ENCODE data around the gene SEMA3B.

Gene SEMA3B

GRCh38 chr3:50243543-50243895, 25.4 kb upstream of the SEMA3B start:
- TF ChIP-seq ZNF121 (tag by site-specific recombination; IDR thresholded peaks at IDR 0.05) (no peak), GFI1B (tag by site-specific recombination; IDR thresholded peaks at IDR 0.05) (no peak), ZNF366 (tag by site-specific recombination; conservative IDR thresholded peaks at IDR 0.05) (no peak), ZEB2 (tag by site-specific recombination; IDR thresholded peaks at IDR 0.05) (no peak), ZNF830 (tag by site-specific recombination; IDR thresholded peaks at IDR 0.05; ENCODE audit: low read depth) (no peak), ZNF426 (tag by site-specific recombination; IDR thresholded peaks at IDR 0.05) (no peak), ZNF510 (tag by site-specific recombination; IDR thresholded peaks at IDR 0.05; ENCODE audit: insufficient replicate concordance) (no peak), ZNF169 (tag by site-specific recombination; IDR thresholded peaks at IDR 0.05) (no peak), ZNF677 (tag by site-specific recombination; IDR thresholded peaks at IDR 0.05) (no peak), ZNF16 (tag by site-specific recombination; IDR thresholded peaks at IDR 0.05; ENCODE audit: low read depth) (no peak), ZNF530 (tag by site-specific recombination; IDR thresholded peaks at IDR 0.05; ENCODE audit: low read depth) (no peak), ZNF391 (tag by site-specific recombination; IDR thresholded peaks at IDR 0.05; ENCODE audit: borderline replicate concordance, low read depth) (no peak), ZNF626 (tag by site-specific recombination; IDR thresholded peaks at IDR 0.05) (no peak), ZNF23 (tag by site-specific recombination; IDR thresholded peaks at IDR 0.05; ENCODE audit: borderline replicate concordance) (no peak)
- TF ChIP-seq, protein P1, sequence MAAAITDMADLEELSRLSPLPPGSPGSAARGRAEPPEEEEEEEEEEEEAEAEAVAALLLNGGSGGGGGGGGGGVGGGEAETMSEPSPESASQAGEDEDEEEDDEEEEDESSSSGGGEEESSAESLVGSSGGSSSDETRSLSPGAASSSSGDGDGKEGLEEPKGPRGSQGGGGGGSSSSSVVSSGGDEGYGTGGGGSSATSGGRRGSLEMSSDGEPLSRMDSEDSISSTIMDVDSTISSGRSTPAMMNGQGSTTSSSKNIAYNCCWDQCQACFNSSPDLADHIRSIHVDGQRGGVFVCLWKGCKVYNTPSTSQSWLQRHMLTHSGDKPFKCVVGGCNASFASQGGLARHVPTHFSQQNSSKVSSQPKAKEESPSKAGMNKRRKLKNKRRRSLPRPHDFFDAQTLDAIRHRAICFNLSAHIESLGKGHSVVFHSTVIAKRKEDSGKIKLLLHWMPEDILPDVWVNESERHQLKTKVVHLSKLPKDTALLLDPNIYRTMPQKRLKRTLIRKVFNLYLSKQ (tag by site-specific recombination; IDR thresholded peaks at IDR 0.05; ENCODE audit: borderline replicate concordance), result no peak
- TF ChIP-seq, protein P2, sequence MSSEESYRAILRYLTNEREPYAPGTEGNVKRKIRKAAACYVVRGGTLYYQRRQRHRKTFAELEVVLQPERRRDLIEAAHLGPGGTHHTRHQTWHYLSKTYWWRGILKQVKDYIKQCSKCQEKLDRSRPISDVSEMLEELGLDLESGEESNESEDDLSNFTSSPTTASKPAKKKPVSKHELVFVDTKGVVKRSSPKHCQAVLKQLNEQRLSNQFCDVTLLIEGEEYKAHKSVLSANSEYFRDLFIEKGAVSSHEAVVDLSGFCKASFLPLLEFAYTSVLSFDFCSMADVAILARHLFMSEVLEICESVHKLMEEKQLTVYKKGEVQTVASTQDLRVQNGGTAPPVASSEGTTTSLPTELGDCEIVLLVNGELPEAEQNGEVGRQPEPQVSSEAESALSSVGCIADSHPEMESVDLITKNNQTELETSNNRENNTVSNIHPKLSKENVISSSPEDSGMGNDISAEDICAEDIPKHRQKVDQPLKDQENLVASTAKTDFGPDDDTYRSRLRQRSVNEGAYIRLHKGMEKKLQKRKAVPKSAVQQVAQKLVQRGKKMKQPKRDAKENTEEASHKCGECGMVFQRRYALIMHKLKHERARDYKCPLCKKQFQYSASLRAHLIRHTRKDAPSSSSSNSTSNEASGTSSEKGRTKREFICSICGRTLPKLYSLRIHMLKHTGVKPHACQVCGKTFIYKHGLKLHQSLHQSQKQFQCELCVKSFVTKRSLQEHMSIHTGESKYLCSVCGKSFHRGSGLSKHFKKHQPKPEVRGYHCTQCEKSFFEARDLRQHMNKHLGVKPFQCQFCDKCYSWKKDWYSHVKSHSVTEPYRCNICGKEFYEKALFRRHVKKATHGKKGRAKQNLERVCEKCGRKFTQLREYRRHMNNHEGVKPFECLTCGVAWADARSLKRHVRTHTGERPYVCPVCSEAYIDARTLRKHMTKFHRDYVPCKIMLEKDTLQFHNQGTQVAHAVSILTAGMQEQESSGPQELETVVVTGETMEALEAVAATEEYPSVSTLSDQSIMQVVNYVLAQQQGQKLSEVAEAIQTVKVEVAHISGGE (tag by site-specific recombination; conservative IDR thresholded peaks at IDR 0.05; ENCODE audit: low read depth), result no peak
- TF ChIP-seq, protein P3, sequence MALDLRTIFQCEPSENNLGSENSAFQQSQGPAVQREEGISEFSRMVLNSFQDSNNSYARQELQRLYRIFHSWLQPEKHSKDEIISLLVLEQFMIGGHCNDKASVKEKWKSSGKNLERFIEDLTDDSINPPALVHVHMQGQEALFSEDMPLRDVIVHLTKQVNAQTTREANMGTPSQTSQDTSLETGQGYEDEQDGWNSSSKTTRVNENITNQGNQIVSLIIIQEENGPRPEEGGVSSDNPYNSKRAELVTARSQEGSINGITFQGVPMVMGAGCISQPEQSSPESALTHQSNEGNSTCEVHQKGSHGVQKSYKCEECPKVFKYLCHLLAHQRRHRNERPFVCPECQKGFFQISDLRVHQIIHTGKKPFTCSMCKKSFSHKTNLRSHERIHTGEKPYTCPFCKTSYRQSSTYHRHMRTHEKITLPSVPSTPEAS (tag by site-specific recombination; IDR thresholded peaks at IDR 0.05), result no peak
- TF ChIP-seq, protein P4, sequence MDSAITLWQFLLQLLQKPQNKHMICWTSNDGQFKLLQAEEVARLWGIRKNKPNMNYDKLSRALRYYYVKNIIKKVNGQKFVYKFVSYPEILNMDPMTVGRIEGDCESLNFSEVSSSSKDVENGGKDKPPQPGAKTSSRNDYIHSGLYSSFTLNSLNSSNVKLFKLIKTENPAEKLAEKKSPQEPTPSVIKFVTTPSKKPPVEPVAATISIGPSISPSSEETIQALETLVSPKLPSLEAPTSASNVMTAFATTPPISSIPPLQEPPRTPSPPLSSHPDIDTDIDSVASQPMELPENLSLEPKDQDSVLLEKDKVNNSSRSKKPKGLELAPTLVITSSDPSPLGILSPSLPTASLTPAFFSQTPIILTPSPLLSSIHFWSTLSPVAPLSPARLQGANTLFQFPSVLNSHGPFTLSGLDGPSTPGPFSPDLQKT (IDR thresholded peaks at IDR 0.05; ENCODE audit: borderline replicate concordance, low read depth, low read length), result no peak
- TF ChIP-seq, protein P5, sequence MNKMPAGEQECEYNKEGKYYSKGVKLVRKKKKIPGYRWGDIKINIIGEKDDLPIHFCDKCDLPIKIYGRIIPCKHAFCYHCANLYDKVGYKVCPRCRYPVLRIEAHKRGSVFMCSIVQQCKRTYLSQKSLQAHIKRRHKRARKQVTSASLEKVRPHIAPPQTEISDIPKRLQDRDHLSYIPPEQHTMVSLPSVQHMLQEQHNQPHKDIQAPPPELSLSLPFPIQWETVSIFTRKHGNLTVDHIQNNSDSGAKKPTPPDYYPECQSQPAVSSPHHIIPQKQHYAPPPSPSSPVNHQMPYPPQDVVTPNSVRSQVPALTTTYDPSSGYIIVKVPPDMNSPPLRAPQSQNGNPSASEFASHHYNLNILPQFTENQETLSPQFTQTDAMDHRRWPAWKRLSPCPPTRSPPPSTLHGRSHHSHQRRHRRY (tag by site-specific recombination; IDR thresholded peaks at IDR 0.05), result no peak
- TF ChIP-seq, protein P6, sequence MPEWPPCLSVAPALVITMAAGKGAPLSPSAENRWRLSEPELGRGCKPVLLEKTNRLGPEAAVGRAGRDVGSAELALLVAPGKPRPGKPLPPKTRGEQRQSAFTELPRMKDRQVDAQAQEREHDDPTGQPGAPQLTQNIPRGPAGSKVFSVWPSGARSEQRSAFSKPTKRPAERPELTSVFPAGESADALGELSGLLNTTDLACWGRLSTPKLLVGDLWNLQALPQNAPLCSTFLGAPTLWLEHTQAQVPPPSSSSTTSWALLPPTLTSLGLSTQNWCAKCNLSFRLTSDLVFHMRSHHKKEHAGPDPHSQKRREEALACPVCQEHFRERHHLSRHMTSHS (tag by site-specific recombination; IDR thresholded peaks at IDR 0.05), result no peak

More at GRCh38 chr3:50243543-50243895, 25.4 kb upstream of the SEMA3B start:
- peaks cover 0 to 9% of the 10 kb centered on the region in 2 experiments; a peak in 1 of 3 replicates for H3K36me3 ChIP-seq (ENCODE audit: control insufficient read depth in 2 of 2, insufficient read depth in 1 of 2, low read length in 2 of 2)
- ChIA-PET POLR2A (interaction anchor here (0.8 to 1.1 kb wide), 3 partner anchors 18 to 23 kb away, joined by 3 to 4 read pairs (median 3); no protein-coding TSS in a partner anchor), CTCF (interaction anchor here (0.7 to 1.0 kb wide), 3 partner anchors 51 to 176 kb away, joined by 3 read pairs; no protein-coding TSS in a partner anchor)
- no peaks in the 10 kb centered on the region for H3K9me3 ChIP-seq (ENCODE audit: control insufficient read depth, insufficient read depth, low read depth, low read length)
- no peak overlapping the region for H3K27ac ChIP-seq (ENCODE audit: extremely low read depth, low read depth, low read length)
- no peak overlapping the region for H3K4me3 ChIP-seq (ENCODE audit: low read depth, low read length)
- peaks cover 11% of the 10 kb centered on the region for H3K4me1 ChIP-seq (ENCODE audit: control insufficient read depth, insufficient read depth, low read length)
